Measurements from ENCODE around the gene AFF4. TPM values are rescaled to one million over a fixed set of nuclear protein-coding genes. Genes with fewer than 3 reads are reported as not detected.

AFF4 gene
- total and polyA plus RNA-seq, 10 of the 15 experiments (the other 5 are each of a cell fraction or from before 2014, with no cell fraction given), result 1.1 to 20.2 (median 10.4) TPM

DNA sequence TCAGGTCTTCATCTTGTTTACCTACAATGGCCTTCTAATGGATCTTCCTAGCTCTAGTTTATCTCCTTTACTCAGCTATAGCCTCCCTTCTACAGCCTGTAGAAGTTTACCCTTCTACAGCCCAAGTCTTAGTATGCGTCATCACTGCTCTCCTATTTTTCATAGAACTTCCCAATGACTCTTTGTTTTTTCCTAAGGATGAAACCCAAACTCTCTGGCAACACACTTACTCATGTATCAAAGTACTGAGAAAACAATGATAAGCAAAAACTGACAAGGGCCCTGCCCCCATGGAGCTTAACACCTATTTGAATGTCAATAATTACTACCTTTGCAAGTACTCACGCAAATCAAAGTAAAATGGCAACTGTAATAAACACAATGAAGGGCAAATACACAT is 56.3 kb downstream of the AFF4 start:
- ChIA-PET POLR2A (interaction anchor here (0.6 kb wide), 2 partner anchors 29 to 144 kb away, joined by 3 read pairs; no protein-coding TSS in a partner anchor), CTCF (interaction anchor here (1.0 kb wide), 1 partner anchor 521 kb away, joined by 3 read pairs; no protein-coding TSS in a partner anchor), RAD21 (ENCODE audit: unreplicated experiment) (interaction anchor here (0.7 kb wide), 1 partner anchor 16 kb away, joined by 3 read pairs; no protein-coding TSS in a partner anchor), SMC1A (ENCODE audit: uncharacterized antibody, unreplicated experiment) (interaction anchor here (0.8 to 2.3 kb wide), 3 partner anchors 12 to 25 kb away, joined by 3 to 7 read pairs (median 4); no protein-coding TSS in a partner anchor)
- no peak for DNase-seq (ENCODE audit: low read depth, low spot score)
- no peak overlapping the region for H3K27ac ChIP-seq (ENCODE audit: control insufficient read depth, insufficient read depth)
- peaks cover 0 to 9% of the 10 kb centered on the region in 2 experiments; a peak in 1 of 4 replicates for H3K36me3 ChIP-seq (ENCODE audit: control insufficient read depth in 2 of 2, insufficient read depth in 2 of 2, low read length in 1 of 2)
- no peak overlapping the region for H3K4me2 ChIP-seq (ENCODE audit: control insufficient read depth, insufficient read depth)
- no peak overlapping the region for H3K9ac ChIP-seq (ENCODE audit: control insufficient read depth, insufficient read depth, low read length)
- no peaks in the 10 kb centered on the region for H4K20me1 ChIP-seq (ENCODE audit: control insufficient read depth, insufficient read depth)
- BruUV-seq (replicated peaks), result no TSS peak
- intact Hi-C loops (cut with micrococcal nuclease; ENCODE audit: unreplicated experiment) (no loop called here), in situ Hi-C loops (cut with MboI) (no loop called here)
- no peaks in the 10 kb centered on the region for H3K27me3 ChIP-seq (replicated peaks in 1 of 2; ENCODE audit: control insufficient read depth in 2 of 2, insufficient read depth in 2 of 2, low read length in 1 of 2)
- no peak overlapping the region for H3K4me3 ChIP-seq
- no peaks in the 10 kb centered on the region; the same call in 1 of the 2 replicates for H3K79me2 ChIP-seq (ENCODE audit: control insufficient read depth, insufficient read depth, low read length)
- no peak for FAIRE-seq
- H2AFZ ChIP-seq (ENCODE audit: control insufficient read depth, low read depth, low read length), result no peak overlapping the region
- WGBS (ENCODE audit: insufficient coverage, insufficient replicate concordance, low lambda C conversion rate, missing lambda C conversion rate), result 96% methylated on average over 2 of the region's 2 CpGs
- no peak for ATAC-seq
- no peaks in the 10 kb centered on the region for H3K9me3 ChIP-seq (replicated peaks; ENCODE audit: control insufficient read depth, insufficient read depth, low read length)
- H3K4me1 ChIP-seq (ENCODE audit: control insufficient read depth, insufficient read depth, low read length), result no peaks in the 10 kb centered on the region
- TF ChIP-seq JUNB (IDR thresholded peaks at IDR 0.05) (no peak), RFX5 (IDR thresholded peaks at IDR 0.05; ENCODE audit: low read depth, low read length) (no peak), LARP7 (IDR thresholded peaks at IDR 0.05) (no peak), RCOR1 (conservative IDR thresholded peaks at IDR 0.05; ENCODE audit: low read depth, low read length) (no peak), ZSCAN29 (IDR thresholded peaks at IDR 0.05) (no peak), PML (IDR thresholded peaks at IDR 0.05; ENCODE audit: low read length) (no peak), CBX5 (IDR thresholded peaks at IDR 0.05; ENCODE audit: low read depth) (no peak), POLR2A (IDR thresholded peaks at IDR 0.05; ENCODE audit: low read depth, low read length) (no peak), ZNF217 (IDR thresholded peaks at IDR 0.05) (no peak)
- TF ChIP-seq, protein P1, sequence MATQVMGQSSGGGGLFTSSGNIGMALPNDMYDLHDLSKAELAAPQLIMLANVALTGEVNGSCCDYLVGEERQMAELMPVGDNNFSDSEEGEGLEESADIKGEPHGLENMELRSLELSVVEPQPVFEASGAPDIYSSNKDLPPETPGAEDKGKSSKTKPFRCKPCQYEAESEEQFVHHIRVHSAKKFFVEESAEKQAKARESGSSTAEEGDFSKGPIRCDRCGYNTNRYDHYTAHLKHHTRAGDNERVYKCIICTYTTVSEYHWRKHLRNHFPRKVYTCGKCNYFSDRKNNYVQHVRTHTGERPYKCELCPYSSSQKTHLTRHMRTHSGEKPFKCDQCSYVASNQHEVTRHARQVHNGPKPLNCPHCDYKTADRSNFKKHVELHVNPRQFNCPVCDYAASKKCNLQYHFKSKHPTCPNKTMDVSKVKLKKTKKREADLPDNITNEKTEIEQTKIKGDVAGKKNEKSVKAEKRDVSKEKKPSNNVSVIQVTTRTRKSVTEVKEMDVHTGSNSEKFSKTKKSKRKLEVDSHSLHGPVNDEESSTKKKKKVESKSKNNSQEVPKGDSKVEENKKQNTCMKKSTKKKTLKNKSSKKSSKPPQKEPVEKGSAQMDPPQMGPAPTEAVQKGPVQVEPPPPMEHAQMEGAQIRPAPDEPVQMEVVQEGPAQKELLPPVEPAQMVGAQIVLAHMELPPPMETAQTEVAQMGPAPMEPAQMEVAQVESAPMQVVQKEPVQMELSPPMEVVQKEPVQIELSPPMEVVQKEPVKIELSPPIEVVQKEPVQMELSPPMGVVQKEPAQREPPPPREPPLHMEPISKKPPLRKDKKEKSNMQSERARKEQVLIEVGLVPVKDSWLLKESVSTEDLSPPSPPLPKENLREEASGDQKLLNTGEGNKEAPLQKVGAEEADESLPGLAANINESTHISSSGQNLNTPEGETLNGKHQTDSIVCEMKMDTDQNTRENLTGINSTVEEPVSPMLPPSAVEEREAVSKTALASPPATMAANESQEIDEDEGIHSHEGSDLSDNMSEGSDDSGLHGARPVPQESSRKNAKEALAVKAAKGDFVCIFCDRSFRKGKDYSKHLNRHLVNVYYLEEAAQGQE (IDR thresholded peaks at IDR 0.05; ENCODE audit: low read depth, low read length), result no peak
- TF ChIP-seq, protein P2, sequence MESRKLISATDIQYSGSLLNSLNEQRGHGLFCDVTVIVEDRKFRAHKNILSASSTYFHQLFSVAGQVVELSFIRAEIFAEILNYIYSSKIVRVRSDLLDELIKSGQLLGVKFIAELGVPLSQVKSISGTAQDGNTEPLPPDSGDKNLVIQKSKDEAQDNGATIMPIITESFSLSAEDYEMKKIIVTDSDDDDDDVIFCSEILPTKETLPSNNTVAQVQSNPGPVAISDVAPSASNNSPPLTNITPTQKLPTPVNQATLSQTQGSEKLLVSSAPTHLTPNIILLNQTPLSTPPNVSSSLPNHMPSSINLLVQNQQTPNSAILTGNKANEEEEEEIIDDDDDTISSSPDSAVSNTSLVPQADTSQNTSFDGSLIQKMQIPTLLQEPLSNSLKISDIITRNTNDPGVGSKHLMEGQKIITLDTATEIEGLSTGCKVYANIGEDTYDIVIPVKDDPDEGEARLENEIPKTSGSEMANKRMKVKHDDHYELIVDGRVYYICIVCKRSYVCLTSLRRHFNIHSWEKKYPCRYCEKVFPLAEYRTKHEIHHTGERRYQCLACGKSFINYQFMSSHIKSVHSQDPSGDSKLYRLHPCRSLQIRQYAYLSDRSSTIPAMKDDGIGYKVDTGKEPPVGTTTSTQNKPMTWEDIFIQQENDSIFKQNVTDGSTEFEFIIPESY (IDR thresholded peaks at IDR 0.05), result no peak
- TF ChIP-seq, protein P3, sequence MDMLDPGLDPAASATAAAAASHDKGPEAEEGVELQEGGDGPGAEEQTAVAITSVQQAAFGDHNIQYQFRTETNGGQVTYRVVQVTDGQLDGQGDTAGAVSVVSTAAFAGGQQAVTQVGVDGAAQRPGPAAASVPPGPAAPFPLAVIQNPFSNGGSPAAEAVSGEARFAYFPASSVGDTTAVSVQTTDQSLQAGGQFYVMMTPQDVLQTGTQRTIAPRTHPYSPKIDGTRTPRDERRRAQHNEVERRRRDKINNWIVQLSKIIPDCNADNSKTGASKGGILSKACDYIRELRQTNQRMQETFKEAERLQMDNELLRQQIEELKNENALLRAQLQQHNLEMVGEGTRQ (IDR thresholded peaks at IDR 0.05; ENCODE audit: borderline replicate concordance, low read depth, low read length), result no peak
- TF ChIP-seq, protein P4, sequence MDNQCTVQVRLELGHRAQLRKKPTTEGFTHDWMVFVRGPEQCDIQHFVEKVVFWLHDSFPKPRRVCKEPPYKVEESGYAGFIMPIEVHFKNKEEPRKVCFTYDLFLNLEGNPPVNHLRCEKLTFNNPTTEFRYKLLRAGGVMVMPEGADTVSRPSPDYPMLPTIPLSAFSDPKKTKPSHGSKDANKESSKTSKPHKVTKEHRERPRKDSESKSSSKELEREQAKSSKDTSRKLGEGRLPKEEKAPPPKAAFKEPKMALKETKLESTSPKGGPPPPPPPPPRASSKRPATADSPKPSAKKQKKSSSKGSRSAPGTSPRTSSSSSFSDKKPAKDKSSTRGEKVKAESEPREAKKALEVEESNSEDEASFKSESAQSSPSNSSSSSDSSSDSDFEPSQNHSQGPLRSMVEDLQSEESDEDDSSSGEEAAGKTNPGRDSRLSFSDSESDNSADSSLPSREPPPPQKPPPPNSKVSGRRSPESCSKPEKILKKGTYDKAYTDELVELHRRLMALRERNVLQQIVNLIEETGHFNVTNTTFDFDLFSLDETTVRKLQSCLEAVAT (IDR thresholded peaks at IDR 0.05), result no peak
- TF ChIP-seq, protein P5, sequence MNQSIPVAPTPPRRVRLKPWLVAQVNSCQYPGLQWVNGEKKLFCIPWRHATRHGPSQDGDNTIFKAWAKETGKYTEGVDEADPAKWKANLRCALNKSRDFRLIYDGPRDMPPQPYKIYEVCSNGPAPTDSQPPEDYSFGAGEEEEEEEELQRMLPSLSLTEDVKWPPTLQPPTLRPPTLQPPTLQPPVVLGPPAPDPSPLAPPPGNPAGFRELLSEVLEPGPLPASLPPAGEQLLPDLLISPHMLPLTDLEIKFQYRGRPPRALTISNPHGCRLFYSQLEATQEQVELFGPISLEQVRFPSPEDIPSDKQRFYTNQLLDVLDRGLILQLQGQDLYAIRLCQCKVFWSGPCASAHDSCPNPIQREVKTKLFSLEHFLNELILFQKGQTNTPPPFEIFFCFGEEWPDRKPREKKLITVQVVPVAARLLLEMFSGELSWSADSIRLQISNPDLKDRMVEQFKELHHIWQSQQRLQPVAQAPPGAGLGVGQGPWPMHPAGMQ (IDR thresholded peaks at IDR 0.05; ENCODE audit: borderline replicate concordance), result no peak
- TF ChIP-seq, protein P6, sequence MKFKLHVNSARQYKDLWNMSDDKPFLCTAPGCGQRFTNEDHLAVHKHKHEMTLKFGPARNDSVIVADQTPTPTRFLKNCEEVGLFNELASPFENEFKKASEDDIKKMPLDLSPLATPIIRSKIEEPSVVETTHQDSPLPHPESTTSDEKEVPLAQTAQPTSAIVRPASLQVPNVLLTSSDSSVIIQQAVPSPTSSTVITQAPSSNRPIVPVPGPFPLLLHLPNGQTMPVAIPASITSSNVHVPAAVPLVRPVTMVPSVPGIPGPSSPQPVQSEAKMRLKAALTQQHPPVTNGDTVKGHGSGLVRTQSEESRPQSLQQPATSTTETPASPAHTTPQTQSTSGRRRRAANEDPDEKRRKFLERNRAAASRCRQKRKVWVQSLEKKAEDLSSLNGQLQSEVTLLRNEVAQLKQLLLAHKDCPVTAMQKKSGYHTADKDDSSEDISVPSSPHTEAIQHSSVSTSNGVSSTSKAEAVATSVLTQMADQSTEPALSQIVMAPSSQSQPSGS (IDR thresholded peaks at IDR 0.05; ENCODE audit: low read length), result no peak
